Pancreas (tissue), 10 donors: ENCODE measurements around the gene GHITM. TPM values are rescaled to one million over a fixed set of nuclear protein-coding genes. Genes with fewer than 3 reads are reported as not detected.

ENCODE experiments used
- ATAC-seq, 4 donors: fragments of 200-7000 bp; cut with Tn5 transposase; one replicate each; pipeline versions ENCODE4 v1.8.0 to v1.9.1; 2020; ENCODE audit warnings: mild to moderate bottlenecking in 4 of 4, moderate library complexity in 4 of 4
- DNase-seq, 6 donors: peaks; one replicate each; pipeline ENCODE4 v3.0.0-alpha.2; 2020
- FAIRE-seq: peaks from 2 replicates; lab custom pipeline; 2012; peaks lifted over from hg19 to GRCh38; lab: Jason Lieb, UNC
- H3K27ac ChIP-seq, 4 donors: fragments of 200-600 bp; sonication (generic); 1 replicate in 3 of 4; 2 replicates in 1 of 4; pipeline versions ENCODE4 v1.5.0 to v1.8.0; 2020
- H3K27me3 ChIP-seq, 4 donors: fragments of 200-600 bp; one replicate each; pipeline ENCODE4 v1.8.0; 2021
- H3K36me3 ChIP-seq, 3 donors: fragments of 200-600 bp; sonication (generic) in 1 of 3; one replicate each; pipeline versions ENCODE4 v1.5.0 to v1.8.0; 2020 to 2021
- H3K4me1 ChIP-seq, 3 donors: fragments of 200-600 bp; one replicate each; pipeline ENCODE4 v1.8.0; 2021
- H3K4me3 ChIP-seq, 4 donors: fragments of 200-600 bp; sonication (generic) in 2 of 4; one replicate each; pipeline versions ENCODE4 v1.5.0 to v1.8.0; 2020 to 2021
- H3K9me3 ChIP-seq, 4 donors: fragments of 200-600 bp; one replicate each; pipeline ENCODE4 v1.8.0; 2021
- CTCF ChIP-seq, 4 donors: fragments of 200-600 bp; sonication (generic) in 3 of 4; IDR thresholded peaks; one replicate each; pipeline versions ENCODE4 v1.5.0 to v1.8.0; 2021; ENCODE audit warnings: antibody characterized with exemption in 4 of 4
- WGBS, 2 donors: extraction: QIAGEN DNeasy Blood & Tissue Kit; methylation state at CpG; one replicate each; pipeline ENCODE4 v1.1.7; 2013; 5-methylcytosine and 5-hydroxymethylcytosine counted together
- intact Hi-C, 3 donors: fragments of 100-400 bp; cut with DNase I; formaldehyde crosslinking; loops; one replicate each; pipeline versions ENCODE4 v1.11.1 to v1.14.2; 2022
- polyA plus RNA-seq, 2 donors: library from polyadenylated mRNA; stranded (reverse); fragments of 200-250 nt; gene quantifications; one replicate each; pipeline ENCODE4 v1.2.3, GENCODE V29; 2013
- total RNA-seq, 6 donors: library from RNA; stranded (reverse); fragmentation: NEBNext Ultra II Directional in 4 of 6; extraction: Animal tissue kit (Norgen Biotek cat#: 25700) in 4 of 6; gene quantifications; one replicate each; pipeline versions ENCODE4 v1.2.1 to v1.2.4, GENCODE V29; 2021 to 2023
- donor health status: healthy with polysubstance abuse.
- donor health status: DM: no; HTN: no; CAD: no; lungs with moderate emphysema.
- donor health status: DM: no; HTN: no; CAD: no.
- donor health status: control.
- donor health status: control.
- donor health status: Bipolar disorder and iron deficiency.
- donor health status: DM: yes; HTN: yes; CAD: no.
- donor health status: DM: no; HTN: no; CAD: no.
- donor health status: DM: no; HTN: no; CAD: no.
- donor health status: DM: yes; HTN: yes; CAD: no.

The GHITM gene
- total and polyA plus RNA-seq, 8 donors = 31.1 to 68.5 (median 49.5) TPM

- peaks cover 0 to 6% (median 6%) of the 10 kb centered on the region in 3 donors for H3K4me1 ChIP-seq
- H3K4me3 ChIP-seq = no peak overlapping the region
- FAIRE-seq (no peak), ATAC-seq (no peak), DNase-seq (no peak)
- no peak for TF ChIP-seq CTCF (IDR thresholded peaks at IDR 0.05)
- H3K9me3 ChIP-seq = no peaks in the 10 kb centered on the region
- intact Hi-C loops = no loop called here
- no peaks in the 10 kb centered on the region for H3K27me3 ChIP-seq
- H3K27ac ChIP-seq = no peak overlapping the region
- 22 to 25% methylated on average over 2 of the region's 2 CpGs for WGBS, 2 donors
- no peaks in the 10 kb centered on the region for H3K36me3 ChIP-seq
These were observed 3.5 kb upstream of the GHITM start for GRCh38 chr10:84135836-84136235.

- Histone ChIP-seq H3K9me3 (no peaks in the 10 kb centered on the region), H3K4me3 (no peak overlapping the region), H3K27ac (no peak overlapping the region), H3K27me3 (no peaks in the 10 kb centered on the region), H3K4me1 (peaks cover 6 to 10% (median 9%) of the 10 kb centered on the region in 3 donors), H3K36me3 (peaks cover 0 to 12% (median 0%) of the 10 kb centered on the region in 3 donors)
- ATAC-seq = no peak
- WGBS, 2 donors = 80 to 85% methylated on average over 2 of the region's 2 CpGs
- intact Hi-C loops = no loop called here
- no peak for FAIRE-seq
- no peak for TF ChIP-seq CTCF (IDR thresholded peaks at IDR 0.05)
- no peak for DNase-seq
These were observed 1.5 kb upstream of the GHITM start for GRCh38 chr10:84137811-84138210.

- peaks cover 6 to 10% (median 9%) of the 10 kb centered on the region in 3 donors for H3K4me1 ChIP-seq
- ATAC-seq (no peak), FAIRE-seq (no peak), DNase-seq (peak in 3 of 6 donors; percentile 18 to 27 (median 19))
- H3K27ac ChIP-seq = peak overlapping the region in 3 of 4 donors; percentile 96 to 98 (median 98)
- 68 to 79% methylated on average over 20 of the region's 20 CpGs for WGBS, 2 donors
- peaks cover under 1 to 20% (median under 1%) of the 10 kb centered on the region in 3 donors for H3K36me3 ChIP-seq
- intact Hi-C loops = no loop called here
- H3K27me3 ChIP-seq = no peaks in the 10 kb centered on the region
- peak overlapping the region; percentile 4 to 95 (median 56) for H3K4me3 ChIP-seq
- TF ChIP-seq CTCF (IDR thresholded peaks at IDR 0.05) = no peak
- no peaks in the 10 kb centered on the region for H3K9me3 ChIP-seq
These were observed 707 bp upstream of the GHITM start for GRCh38 chr10:84138478-84139125.

GRCh38 chr10:84140036-84140379 lies 699 bp downstream of the GHITM start:
- no peaks in the 10 kb centered on the region for H3K27me3 ChIP-seq
- H3K4me3 ChIP-seq = peak overlapping the region; percentile 84 to 95 (median 87)
- H3K4me1 ChIP-seq = peaks cover 6 to 10% (median 9%) of the 10 kb centered on the region in 3 donors
- 1 to 2% methylated on average over 12 of the region's 12 CpGs for WGBS, 2 donors
- TF ChIP-seq CTCF (IDR thresholded peaks at IDR 0.05) = no peak
- FAIRE-seq (no peak), ATAC-seq (peak; percentile 3 to 17 (median 4)), DNase-seq (peak in 2 of 6 donors; percentile 15 to 31)
- peaks cover 5 to 34% (median 13%) of the 10 kb centered on the region in 3 donors for H3K36me3 ChIP-seq
- H3K27ac ChIP-seq = peak overlapping the region; percentile 96 to 98 (median 97)
- intact Hi-C loops = no loop called here
- no peaks in the 10 kb centered on the region for H3K9me3 ChIP-seq

GRCh38 chr10:84147347-84147746 lies 8.0 kb downstream of the GHITM start:
- FAIRE-seq = no peak
- Histone ChIP-seq H3K4me1 (peaks cover 0 to 3% (median 0%) of the 10 kb centered on the region in 3 donors), H3K36me3 (peaks cover 5 to 78% (median 27%) of the 10 kb centered on the region in 3 donors), H3K27ac (no peak overlapping the region), H3K9me3 (no peaks in the 10 kb centered on the region), H3K4me3 (no peak overlapping the region), H3K27me3 (no peaks in the 10 kb centered on the region)
- no peak for TF ChIP-seq CTCF (IDR thresholded peaks at IDR 0.05)
- intact Hi-C loops = no loop called here
- no peak for DNase-seq
- ATAC-seq = no peak
